OCI-LY7 (cell line): ENCODE measurements around the gene DUSP21.
"Not testable (repeated sequence)": the region's sequence is repeated elsewhere in the genome, so short reads cannot be mapped to it uniquely, and the experiment has no call there.

Experiments used
- CTCF ChIP-seq: fragments of 200-600 bp; sonication (generic); conservative IDR thresholded peaks from 2 replicates; pipeline ENCODE4 v1.5.1; 2014; ENCODE audit warnings: mild to moderate bottlenecking, antibody characterized with exemption, low read length, moderate library complexity, mixed read lengths
- EZH2phosphoT487 ChIP-seq: fragments of 200-600 bp; sonication (generic); IDR thresholded peaks from 2 replicates; pipeline ENCODE4 v1.6.1; 2018; ENCODE audit warnings: low read depth, borderline replicate concordance, mild to moderate bottlenecking, mixed run types, antibody characterized with exemption, low read length, moderate library complexity, mixed read lengths

GRCh38 chrX:44890687-44891086 lies 46.9 kb downstream of the DUSP21 start:
- TF ChIP-seq CTCF, EZH2phosphoT487: not testable (repeated sequence)
